Measurements from ENCODE around the gene NKTR. TPM values are rescaled to one million over a fixed set of nuclear protein-coding genes. Genes with fewer than 3 reads are reported as not detected.

NKTR gene
- total RNA-seq, 6 experiments from 2014 or later: 21.9 to 35.2 (median 28.4) TPM

DNA sequence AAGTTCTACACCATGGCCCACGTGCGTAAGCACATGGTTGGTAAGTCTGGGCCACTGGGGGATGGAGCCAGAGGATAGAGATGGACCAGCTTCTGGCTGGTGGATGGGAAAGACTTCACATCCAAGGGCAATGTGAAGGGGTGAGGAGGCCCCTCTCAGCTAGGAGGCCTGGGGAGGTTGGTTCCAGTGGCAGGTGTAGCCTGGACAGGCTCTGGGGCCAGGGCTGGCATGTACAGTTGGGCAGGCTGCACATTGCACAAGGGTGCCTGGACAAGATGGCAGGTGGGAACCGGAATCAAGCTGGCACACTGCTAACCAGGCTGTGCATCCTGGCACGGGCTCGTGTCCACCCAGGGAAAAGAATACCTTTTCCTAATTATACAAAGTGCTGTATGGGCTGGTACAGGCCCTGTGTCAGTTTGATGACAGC lies 61.1 kb downstream of the NKTR start:
- TF ChIP-seq, protein P1, sequence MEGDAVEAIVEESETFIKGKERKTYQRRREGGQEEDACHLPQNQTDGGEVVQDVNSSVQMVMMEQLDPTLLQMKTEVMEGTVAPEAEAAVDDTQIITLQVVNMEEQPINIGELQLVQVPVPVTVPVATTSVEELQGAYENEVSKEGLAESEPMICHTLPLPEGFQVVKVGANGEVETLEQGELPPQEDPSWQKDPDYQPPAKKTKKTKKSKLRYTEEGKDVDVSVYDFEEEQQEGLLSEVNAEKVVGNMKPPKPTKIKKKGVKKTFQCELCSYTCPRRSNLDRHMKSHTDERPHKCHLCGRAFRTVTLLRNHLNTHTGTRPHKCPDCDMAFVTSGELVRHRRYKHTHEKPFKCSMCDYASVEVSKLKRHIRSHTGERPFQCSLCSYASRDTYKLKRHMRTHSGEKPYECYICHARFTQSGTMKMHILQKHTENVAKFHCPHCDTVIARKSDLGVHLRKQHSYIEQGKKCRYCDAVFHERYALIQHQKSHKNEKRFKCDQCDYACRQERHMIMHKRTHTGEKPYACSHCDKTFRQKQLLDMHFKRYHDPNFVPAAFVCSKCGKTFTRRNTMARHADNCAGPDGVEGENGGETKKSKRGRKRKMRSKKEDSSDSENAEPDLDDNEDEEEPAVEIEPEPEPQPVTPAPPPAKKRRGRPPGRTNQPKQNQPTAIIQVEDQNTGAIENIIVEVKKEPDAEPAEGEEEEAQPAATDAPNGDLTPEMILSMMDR (IDR thresholded peaks at IDR 0.05): no peak
- TF ChIP-seq POLR2A (IDR thresholded peaks at IDR 0.05): no peak
- Histone ChIP-seq H3K36me3 (no peaks in the 10 kb centered on the region), H3K4me3 (no peak overlapping the region), H3K27ac (no peak overlapping the region), H3K9me3 (no peaks in the 10 kb centered on the region), H3K4me1 (no peaks in the 10 kb centered on the region), H3K27me3 (no peaks in the 10 kb centered on the region)
- no peak for DNase-seq
- WGBS (ENCODE audit: insufficient coverage, low coverage, low lambda C conversion rate, missing lambda C conversion rate): no CpG with 5 or more reads among the region's 5 CpGs
- no peak for ATAC-seq
- intact Hi-C loops (cut with DNase I): no loop called here

DNA sequence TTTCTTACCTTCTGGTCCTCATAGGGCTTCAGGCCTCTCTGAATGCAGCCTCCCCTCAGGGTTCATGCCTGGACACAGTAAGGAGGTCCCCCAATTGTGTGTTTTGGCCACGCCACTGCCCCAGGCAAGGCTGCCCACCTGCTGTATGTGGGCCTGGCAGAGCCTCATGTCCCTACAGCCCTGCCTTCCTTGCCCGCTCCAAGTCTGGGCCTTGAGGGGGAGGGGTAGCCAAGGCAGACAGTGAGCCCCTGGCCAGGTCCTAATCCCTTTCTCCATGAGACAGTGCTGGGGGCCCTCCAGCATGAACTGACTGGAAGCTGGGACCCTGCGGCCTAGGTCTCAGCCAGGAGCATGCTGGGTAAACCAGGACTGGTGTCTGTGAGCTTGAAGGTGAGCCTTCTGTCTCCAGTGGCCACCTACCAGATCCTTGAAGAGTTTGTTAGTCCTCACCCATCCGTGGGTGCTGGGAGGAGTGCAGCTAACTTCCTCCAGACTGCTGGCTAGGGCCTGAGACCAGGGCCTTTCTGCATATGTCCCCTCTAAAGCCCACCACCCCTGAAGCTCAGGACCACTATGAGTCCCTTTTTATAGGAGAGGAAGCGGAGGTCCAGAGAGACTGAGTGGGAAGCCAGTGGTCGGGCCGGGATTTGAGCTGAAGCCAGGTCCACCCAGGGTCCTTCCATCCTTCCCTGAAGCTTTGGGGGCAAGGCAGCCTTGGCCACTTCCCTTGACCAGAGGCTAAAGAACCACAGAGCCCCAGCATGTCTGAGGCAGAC lies 61.7 kb downstream of the NKTR start:
- no CpG with 5 or more reads among the region's 7 CpGs for WGBS (ENCODE audit: insufficient coverage, low coverage, low lambda C conversion rate, missing lambda C conversion rate)
- no peak for DNase-seq
- TF ChIP-seq, protein P1 (IDR thresholded peaks at IDR 0.05): no peak
- no peak for TF ChIP-seq POLR2A (IDR thresholded peaks at IDR 0.05)

DNA sequence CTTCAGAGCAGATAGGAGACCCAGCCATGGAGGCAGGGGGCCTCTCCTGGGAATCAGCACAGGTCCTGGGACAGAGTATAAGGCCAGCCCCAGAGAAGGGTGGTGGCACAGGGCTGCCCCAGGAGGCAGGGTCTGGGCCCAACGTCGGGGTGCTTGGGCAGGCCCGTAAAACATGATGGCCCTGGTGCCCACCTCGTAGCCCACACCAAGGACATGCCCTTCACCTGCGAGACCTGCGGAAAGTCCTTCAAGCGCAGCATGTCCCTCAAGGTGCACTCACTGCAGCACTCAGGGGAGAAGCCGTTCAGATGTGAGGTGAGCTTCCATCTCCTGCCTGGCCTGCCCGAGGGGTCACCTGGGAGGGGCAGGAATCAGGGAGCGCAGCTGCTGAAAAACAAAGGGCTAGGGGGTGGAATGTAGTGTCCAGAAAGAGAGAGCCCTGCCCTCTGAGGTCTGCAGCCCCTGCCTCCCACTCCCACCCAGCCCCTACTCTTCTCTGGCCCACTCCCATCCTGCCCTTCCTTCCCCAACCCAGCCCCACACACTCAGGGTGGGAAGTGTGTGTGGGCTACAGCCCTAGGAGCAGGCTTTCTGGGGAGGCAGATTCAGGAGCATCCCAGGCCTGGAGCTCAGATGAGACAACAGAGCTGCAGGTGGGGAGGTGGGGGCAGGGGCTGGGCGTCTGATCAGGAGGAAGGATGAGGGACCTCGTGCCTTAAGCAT lies 62.5 kb downstream of the NKTR start:
- Histone ChIP-seq H3K27me3 (no peaks in the 10 kb centered on the region), H3K4me3 (no peak overlapping the region), H3K4me1 (no peaks in the 10 kb centered on the region), H3K9me3 (no peaks in the 10 kb centered on the region), H3K27ac (no peak overlapping the region), H3K36me3 (no peaks in the 10 kb centered on the region)
- ATAC-seq: no peak
- 95% methylated on average over 6 of the region's 12 CpGs for WGBS (ENCODE audit: insufficient coverage, low coverage, low lambda C conversion rate, missing lambda C conversion rate)
- no peak for TF ChIP-seq POLR2A (IDR thresholded peaks at IDR 0.05)
- TF ChIP-seq, protein P1 (IDR thresholded peaks at IDR 0.05): no peak
- intact Hi-C loops (cut with DNase I): no loop called here
- DNase-seq: no peak

More for the DNA sequence above, 61.7 kb downstream of the NKTR start:
- Histone ChIP-seq H3K27me3 (no peaks in the 10 kb centered on the region), H3K36me3 (no peaks in the 10 kb centered on the region), H3K4me3 (no peak overlapping the region), H3K9me3 (no peaks in the 10 kb centered on the region), H3K4me1 (no peaks in the 10 kb centered on the region), H3K27ac (no peak overlapping the region)
- intact Hi-C loops (cut with DNase I): no loop called here
- ATAC-seq: no peak

GRCh38 chr3:42663581-42664437 lies 63.3 kb downstream of the NKTR start:
- intact Hi-C loops (cut with DNase I): no loop called here
- H3K9me3 ChIP-seq: no peaks in the 10 kb centered on the region
- no peak for TF ChIP-seq POLR2A (IDR thresholded peaks at IDR 0.05)
- TF ChIP-seq, protein P1 (IDR thresholded peaks at IDR 0.05): no peak
- no peaks in the 10 kb centered on the region for H3K27me3 ChIP-seq
- H3K4me1 ChIP-seq: no peaks in the 10 kb centered on the region
- no peak overlapping the region for H3K4me3 ChIP-seq
- no peaks in the 10 kb centered on the region for H3K36me3 ChIP-seq
- ATAC-seq (no peak), DNase-seq (no peak)
- WGBS (ENCODE audit: insufficient coverage, low coverage, low lambda C conversion rate, missing lambda C conversion rate): 89% methylated on average over 7 of the region's 38 CpGs
- H3K27ac ChIP-seq: no peak overlapping the region

Measured in right lobe of liver (tissue), 6 donors.